SH-SY5Y (cell line): ENCODE measurements around the gene CCNY.

Experiments used
- GATA2 ChIP-seq: IDR thresholded peaks from 2 replicates; pipeline ENCODE4 v1.6.1; 2011; ENCODE audit warnings: mild to moderate bottlenecking, low read depth, low read length
- GATA3 ChIP-seq: IDR thresholded peaks from 2 replicates; pipeline ENCODE4 v1.6.1; 2011; ENCODE audit warnings: low read depth, mild to moderate bottlenecking, low read length, moderate library complexity

DNA sequence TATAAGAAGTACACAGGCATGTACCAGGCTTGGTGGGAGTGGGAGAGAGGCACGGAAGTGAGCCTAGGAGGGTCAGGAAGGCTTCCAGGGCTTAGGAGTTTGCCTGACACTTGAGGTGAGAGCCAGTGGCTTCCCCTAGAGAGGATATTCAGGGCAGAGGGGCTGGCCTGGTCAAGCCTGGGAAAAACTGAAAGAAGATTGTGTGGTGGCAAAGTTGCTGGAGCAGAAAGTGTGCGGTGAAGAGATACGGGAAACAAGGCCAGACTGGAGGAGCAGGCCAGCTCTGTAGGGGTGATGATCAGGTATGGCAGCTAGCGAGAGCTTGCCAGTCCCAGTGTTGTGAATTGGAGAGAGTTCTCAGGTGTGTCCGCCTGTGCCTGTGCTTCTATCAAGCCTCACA lies 129.9 kb downstream of the CCNY start:
- no peak for TF ChIP-seq GATA2
- no peak for TF ChIP-seq GATA3
